NCI-H748 (cell line): ENCODE results near the gene WNT6.

Experiments
- DNase-seq: peaks from one replicate; lab custom pipeline; 2025; ENCODE audit not compliant: unreplicated experiment; lab: John Stamatoyannopoulos, UW

WNT6 gene

GRCh38 chr2:218859556-218859987 lies at the start of gene WNT6:
Gene WNT6 (plus strand): TSS chr2:218859805. CDS start chr2:218860038, 233 bp downstream.
- DNase-seq: peak; percentile 41

- DNase-seq: no peak
Measured at GRCh38 chr2:218810256-218810655, 49.3 kb upstream of the WNT6 start.

DNA sequence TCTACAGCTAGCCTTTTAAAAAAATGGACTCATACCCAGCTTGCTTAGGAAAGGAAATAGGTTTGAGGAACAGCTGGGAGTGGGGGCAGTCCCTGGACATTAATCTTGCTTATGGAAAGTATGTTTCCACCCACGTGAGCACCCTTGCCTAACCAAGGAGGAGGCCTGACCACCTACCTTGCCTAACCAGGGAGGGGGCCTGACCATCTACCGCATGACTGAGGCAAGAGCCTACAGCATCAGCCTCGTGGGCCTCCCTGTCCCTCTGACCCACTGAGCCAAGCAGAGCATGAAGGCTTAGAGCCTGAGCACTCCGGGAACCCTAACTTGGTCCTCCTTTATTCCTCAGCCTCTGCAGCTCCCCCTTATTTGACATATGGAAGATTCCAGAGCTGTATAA lies 48.2 kb upstream of the WNT6 start:
- DNase-seq: no peak

GRCh38 chr2:218812096-218812815 lies 47.3 kb upstream of the WNT6 start:
- no peak for DNase-seq

DNA sequence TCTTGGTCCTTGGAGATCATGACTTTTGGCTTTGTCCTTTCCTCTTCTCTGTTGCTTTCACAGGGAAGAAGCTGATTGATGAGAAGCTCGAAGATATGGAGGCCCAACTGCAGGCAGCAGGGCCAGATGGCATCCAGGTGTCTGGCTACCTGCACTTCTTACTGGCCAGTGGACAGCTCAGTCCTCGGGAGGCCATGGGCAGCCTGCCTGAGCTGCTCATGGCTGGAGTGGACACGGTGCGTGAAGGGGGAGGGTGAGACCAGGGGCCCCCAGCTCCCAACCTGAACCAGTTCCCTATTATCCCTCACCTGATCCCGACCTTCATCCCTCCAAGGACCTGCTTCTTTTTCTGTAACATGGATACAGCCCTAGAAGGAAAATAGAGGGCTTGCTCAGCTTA lies 46.7 kb upstream of the WNT6 start:
- no peak for DNase-seq

- no peak for DNase-seq
Measured at GRCh38 chr2:218813771-218814460, 45.7 kb upstream of the WNT6 start.

DNA sequence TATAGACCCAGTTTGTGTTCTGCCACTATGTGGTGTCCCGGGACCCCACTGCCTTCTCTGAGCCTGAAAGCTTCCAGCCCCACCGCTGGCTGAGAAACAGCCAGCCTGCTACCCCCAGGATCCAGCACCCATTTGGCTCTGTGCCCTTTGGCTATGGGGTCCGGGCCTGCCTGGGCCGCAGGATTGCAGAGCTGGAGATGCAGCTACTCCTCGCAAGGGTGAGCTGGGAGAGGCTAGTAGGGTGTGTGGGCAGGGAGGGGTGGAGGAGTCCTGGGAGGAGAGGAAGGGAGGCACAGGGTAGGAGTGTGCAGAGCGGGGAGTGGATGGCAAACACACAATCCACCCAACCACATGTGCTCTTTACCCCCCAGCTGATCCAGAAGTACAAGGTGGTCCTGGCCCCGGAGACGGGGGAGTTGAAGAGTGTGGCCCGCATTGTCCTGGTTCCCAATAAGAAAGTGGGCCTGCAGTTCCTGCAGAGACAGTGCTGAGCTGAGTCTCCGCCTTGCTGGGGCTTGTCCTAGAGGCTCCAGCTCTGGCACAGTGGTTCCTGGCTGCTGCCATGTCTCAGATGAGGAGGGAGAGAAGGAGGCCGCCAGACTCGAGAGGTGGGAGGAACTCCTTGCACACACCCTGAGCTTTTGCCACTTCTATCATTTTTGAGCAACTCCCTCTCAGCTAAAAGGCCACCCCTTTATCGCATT lies 44.9 kb upstream of the WNT6 start:
- no peak for DNase-seq

DNA sequence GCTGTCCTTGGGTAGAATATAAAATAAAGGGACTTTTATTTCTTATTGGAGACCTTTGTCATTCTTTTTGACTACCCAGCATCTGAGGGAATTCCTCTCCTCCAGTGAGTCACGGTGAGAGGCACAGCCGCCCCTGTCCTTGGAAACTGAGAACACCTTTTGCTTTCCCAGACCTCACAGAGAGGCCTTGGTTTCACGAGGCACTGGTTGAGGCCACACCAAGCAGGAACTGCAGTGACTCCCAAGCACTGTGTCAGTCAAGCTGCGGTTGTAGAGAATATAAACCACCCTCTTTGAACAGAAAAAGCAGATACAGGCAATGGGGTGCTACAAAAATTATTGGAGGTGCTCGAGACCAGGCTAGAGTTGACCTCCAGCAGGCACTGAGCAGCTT lies 44.4 kb upstream of the WNT6 start:
- no peak for DNase-seq

DNA sequence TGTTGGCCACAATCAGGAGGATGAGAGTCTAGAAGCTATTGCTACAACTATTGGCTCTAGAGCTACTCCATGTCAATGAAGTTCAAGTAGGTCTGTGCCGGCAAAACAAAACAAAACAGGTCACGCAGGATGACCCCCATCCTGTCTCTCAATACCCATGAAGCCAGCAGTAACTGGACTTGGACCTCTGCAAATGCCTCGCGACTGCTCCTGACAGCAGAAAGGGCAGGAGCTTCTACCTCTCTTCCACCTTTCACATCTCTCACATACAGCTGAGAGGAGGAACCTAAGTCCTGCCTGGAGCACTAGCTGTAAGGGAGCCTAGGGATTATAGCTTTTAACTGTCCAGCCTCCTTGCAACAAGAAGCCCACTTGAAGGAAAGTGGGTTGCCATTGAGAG lies 44.0 kb upstream of the WNT6 start:
- DNase-seq: no peak

- DNase-seq: no peak
Measured at GRCh38 chr2:218816561-218817011, 43.0 kb upstream of the WNT6 start.

DNA sequence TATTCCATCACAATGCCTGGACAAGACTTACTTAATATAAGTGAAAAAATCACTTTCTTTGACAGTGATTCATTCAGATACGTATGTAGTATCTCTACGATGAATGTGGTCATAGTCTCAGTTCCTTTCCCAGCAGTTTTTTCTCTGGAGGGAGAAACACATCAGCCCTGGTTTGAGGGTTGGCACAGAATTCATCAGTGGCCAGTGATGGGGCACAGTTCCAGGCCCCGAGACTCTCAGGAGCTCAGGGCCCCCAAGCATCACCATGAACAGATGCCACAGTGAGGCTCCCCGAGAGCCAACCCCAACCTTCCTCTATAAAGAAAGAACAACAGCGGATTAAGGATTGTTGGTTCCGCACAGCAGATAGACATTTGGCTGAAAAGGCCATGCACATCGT lies 40.5 kb upstream of the WNT6 start:
- DNase-seq: no peak

DNA sequence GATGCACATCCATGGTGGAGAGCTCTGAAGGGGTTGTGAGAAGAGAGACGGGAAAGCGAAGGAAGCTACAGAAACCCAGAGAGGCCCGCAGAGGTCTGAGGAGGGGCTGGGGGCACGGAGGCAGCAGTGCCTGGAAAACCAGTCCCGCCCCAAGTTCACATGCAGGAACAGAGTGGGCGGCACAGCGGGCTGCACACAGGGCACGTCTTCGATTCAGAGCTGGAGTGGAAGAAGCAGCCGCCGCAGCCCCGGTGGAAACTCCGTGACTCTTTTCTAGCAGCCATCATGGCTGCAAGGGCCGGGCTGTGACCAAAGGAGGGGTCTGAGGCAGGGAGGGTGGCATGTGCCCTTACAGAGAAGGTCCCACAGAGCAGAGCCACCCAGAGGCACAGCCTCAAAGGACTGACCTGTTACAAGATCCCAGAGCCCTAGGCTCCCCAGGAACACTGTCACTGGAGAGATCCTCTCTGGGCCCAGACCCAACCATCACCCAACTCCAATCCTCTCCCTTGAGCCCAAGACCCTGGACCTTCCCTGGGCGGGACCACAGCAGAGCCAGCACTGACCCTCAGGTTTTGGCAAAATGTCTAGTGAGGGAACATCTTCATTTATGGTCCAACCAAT lies 38.7 kb upstream of the WNT6 start:
- no peak for DNase-seq

- no peak for DNase-seq
Measured at GRCh38 chr2:218821605-218822211, 37.9 kb upstream of the WNT6 start.

- DNase-seq: no peak
Measured at GRCh38 chr2:218822622-218823021, 37.0 kb upstream of the WNT6 start.

DNA sequence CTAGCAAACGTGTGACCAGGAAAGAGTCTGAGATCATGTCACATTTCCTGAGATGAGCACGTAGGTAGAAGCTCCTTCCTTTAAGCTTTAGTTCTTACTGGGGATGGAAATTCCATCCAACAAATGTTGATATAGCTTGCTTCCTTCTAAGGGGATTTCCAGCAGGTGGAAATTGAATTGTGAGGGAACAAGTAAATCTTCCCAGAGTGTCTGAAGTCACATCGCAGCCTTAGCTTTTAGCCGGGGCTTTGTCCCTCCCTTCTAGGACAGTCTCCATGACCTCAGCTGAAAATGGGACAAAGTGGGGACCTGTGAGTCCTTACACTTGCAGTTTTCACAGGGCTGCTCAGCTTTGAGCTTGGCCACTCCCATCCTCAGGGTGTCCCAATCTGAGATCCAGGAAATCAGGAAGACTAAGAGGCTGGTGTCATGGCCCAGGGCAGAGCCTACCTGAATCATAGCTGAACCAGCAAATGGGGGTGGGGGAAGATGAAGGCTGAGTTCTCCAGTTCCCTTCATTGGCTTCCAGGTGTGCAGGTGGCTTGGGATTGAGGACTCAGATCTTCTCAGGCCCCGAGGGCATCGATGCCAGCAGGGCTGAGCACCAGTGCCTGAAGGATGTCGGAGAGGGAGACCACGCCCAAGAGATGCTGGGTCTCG lies 36.3 kb upstream of the WNT6 start:
- no peak for DNase-seq

GRCh38 chr2:218824004-218824403 lies 35.6 kb upstream of the WNT6 start:
- DNase-seq: no peak

DNA sequence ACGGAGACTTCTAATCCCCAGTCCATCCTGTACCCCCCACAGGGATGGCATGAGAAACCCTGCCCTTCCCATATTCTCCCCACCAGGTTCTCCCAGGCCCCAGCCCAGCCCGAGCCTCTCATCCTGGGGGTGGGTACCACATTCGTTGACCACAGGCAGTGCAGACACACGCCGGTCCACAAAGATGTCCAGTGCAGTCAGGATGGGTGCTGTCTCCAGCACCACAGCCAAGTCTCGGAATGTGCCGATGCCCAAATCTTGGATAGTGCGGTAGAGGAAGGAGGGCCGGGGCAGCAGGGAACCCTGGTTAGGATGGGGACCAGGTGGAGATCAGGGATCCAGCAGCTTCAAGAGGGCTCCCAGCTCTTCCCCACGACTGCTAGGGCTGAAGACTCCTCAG lies 32.8 kb upstream of the WNT6 start:
- DNase-seq: no peak

- DNase-seq: no peak
Measured at GRCh38 chr2:218827701-218828476, 31.7 kb upstream of the WNT6 start.

DNA sequence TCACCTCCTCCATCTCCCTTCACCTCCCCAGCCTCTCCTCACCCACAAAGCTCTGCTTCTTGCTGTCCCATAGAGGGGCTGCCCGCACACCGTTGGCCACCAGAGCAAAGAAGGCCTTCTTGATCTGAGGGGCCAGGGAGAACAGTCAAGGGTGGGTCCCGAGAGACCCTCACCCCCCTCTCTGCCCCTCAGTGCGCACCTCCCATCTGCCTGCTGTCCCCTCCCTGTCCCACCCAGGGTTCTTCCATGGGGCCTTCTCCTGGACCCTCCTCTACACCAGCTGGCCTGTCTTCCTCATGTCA lies 31.2 kb upstream of the WNT6 start:
- no peak for DNase-seq

- peak; percentile 92 for DNase-seq
Measured at GRCh38 chr2:218829868-218830451, 29.6 kb upstream of the WNT6 start.
